Measurements from ENCODE around the gene DSCAM. TPM values are rescaled to one million over a fixed set of nuclear protein-coding genes. Genes with fewer than 3 reads are reported as not detected.

Gene DSCAM
- total and polyA plus RNA-seq, 12 donors: under 0.01 to 0.11 (median 0.07) TPM; not detected in 5

DNA sequence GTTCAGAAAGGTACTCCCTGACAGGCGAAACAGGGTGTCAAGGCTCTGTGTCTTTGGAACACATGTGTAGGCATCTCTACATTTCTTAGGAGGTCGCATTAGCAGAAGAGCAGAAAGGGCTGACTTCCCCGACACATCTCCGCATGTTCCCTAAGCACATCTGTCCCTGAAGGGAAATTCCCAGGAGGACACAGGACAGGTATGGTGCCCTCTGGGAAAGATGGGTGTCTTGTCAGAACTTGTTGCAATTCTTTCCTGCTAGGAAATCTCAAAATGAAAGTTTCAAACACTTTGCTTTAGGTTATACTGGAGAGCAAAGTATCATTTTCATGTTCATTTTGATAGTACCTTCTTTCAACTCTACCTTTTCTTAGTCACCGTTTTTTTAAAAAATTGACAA is 2.0 kb downstream of the DSCAM start:
- H3K36me3 ChIP-seq (replicated peaks in 1 of 2): no peaks in the 10 kb centered on the region
- intact Hi-C loops (cut with DNase I): no loop called here
- no peak overlapping the region for H3K4me3 ChIP-seq
- DNase-seq: no peak
- H3K4me1 ChIP-seq (replicated peaks in 1 of 2): no peaks in the 10 kb centered on the region
- H3K27me3 ChIP-seq: peaks cover 38% of the 10 kb centered on the region
- H3K27ac ChIP-seq: no peak overlapping the region
- H3K9me3 ChIP-seq (replicated peaks in 1 of 3): no peaks in the 10 kb centered on the region
- TF ChIP-seq CTCF (IDR thresholded peaks at IDR 0.05) (no peak), POLR2A (IDR thresholded peaks at IDR 0.05) (no peak)
- WGBS, 4 donors: 74 to 91% (median 78%) methylated on average over 5 of the region's 5 CpGs

DNA sequence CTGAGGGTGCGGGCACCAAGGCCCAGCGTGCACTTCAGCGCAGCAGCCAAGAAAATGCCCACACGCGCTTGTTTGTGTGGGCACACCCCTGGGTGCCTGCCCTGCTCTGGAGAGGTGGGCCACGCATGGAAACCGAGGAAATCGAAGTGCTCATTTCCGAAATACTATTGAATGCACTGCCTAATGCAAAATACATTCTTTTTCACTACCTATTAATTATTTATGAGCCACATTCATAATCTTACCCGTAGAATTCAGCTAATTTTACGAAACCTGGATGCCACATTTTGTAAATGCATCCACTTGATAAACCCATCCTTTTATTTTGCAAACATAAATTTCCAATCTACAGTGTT is 4.8 kb downstream of the DSCAM start:
- TF ChIP-seq POLR2A (IDR thresholded peaks at IDR 0.05): no peak
- no peak for TF ChIP-seq CTCF (IDR thresholded peaks at IDR 0.05)
- Histone ChIP-seq H3K27me3 (peaks cover 26% of the 10 kb centered on the region), H3K4me3 (no peak overlapping the region), H3K36me3 (replicated peaks in 1 of 2) (no peaks in the 10 kb centered on the region), H3K9me3 (replicated peaks in 1 of 3) (no peaks in the 10 kb centered on the region), H3K4me1 (replicated peaks in 1 of 2) (no peaks in the 10 kb centered on the region), H3K27ac (no peak overlapping the region)
- DNase-seq: no peak
- intact Hi-C loops (cut with DNase I): no loop called here
- 39 to 72% (median 43%) methylated on average over 8 to 11 of the region's 11 CpGs for WGBS, 4 donors

- no peaks in the 10 kb centered on the region for H3K36me3 ChIP-seq (replicated peaks in 1 of 2)
- H3K27ac ChIP-seq: no peak overlapping the region
- H3K27me3 ChIP-seq: peaks cover 22% of the 10 kb centered on the region
- whole genome bisulfite sequencing, 4 donors: 1 to 4% (median 1%) methylated on average over 17 to 39 of the region's 39 CpGs
- TF ChIP-seq POLR2A (IDR thresholded peaks at IDR 0.05): no peak
- peak in 3 of 6 experiments; percentile 14 to 40 (median 30) for TF ChIP-seq CTCF (IDR thresholded peaks at IDR 0.05)
- DNase-seq: peak; percentile 17 to 73 (median 33)
- intact Hi-C loops (cut with DNase I): no loop called here
- H3K9me3 ChIP-seq (replicated peaks in 1 of 3): no peaks in the 10 kb centered on the region
- peak overlapping the region in 1 of 4 donors; percentile 44 for H3K4me3 ChIP-seq
- no peaks in the 10 kb centered on the region for H3K4me1 ChIP-seq (replicated peaks in 1 of 2)
Measured at GRCh38 chr21:40841524-40842196, 5.3 kb downstream of the DSCAM start.

- TF ChIP-seq CTCF (IDR thresholded peaks at IDR 0.05): no peak
- 59 to 61% (median 60%) methylated on average over 15 of the region's 15 CpGs for WGBS, 4 donors
Measured at GRCh38 chr21:40840401-40841125, 6.4 kb downstream of the DSCAM start.

More at GRCh38 chr21:40840401-40841125, 6.4 kb downstream of the DSCAM start:
- Histone ChIP-seq H3K9me3 (replicated peaks in 1 of 3) (no peaks in the 10 kb centered on the region), H3K4me3 (no peak overlapping the region), H3K4me1 (replicated peaks in 1 of 2) (no peaks in the 10 kb centered on the region), H3K27ac (no peak overlapping the region), H3K36me3 (replicated peaks in 1 of 2) (no peaks in the 10 kb centered on the region), H3K27me3 (peaks cover 17% of the 10 kb centered on the region)
- intact Hi-C loops (cut with DNase I): no loop called here
- DNase-seq: no peak
